ENCODE data around the gene ZSCAN23. TPM values are rescaled to one million over a fixed set of nuclear protein-coding genes. Genes with fewer than 3 reads are reported as not detected.

ZSCAN23 gene
- total RNA-seq, 6 donors from 2014 or later = 0.91 to 6.3 (median 1.6) TPM

GRCh38 chr6:28424163-28424562 is 19.1 kb downstream of the ZSCAN23 start:
- H3K36me3 ChIP-seq = peaks cover 0 to 8% (median 0%) of the 10 kb centered on the region in 4 donors
- no peak overlapping the region for H3K4me3 ChIP-seq
- H3K9me3 ChIP-seq = no peaks in the 10 kb centered on the region
- no peaks in the 10 kb centered on the region for H3K4me1 ChIP-seq
- DNase-seq (no peak), ATAC-seq (ENCODE audit: low FRiP score in 2 of 2) (no peak)
- no peak overlapping the region for H3K27ac ChIP-seq
- no peaks in the 10 kb centered on the region for H3K27me3 ChIP-seq
- TF ChIP-seq POLR2A (IDR thresholded peaks at IDR 0.05) (no peak), EP300 (IDR thresholded peaks at IDR 0.05) (no peak), CTCF (IDR thresholded peaks at IDR 0.05) (no peak), POLR2AphosphoS5 (IDR thresholded peaks at IDR 0.05) (no peak)

GRCh38 chr6:28423546-28423945 is 19.7 kb downstream of the ZSCAN23 start:
- ATAC-seq (ENCODE audit: low FRiP score in 2 of 2) = no peak
- Histone ChIP-seq H3K27me3 (no peaks in the 10 kb centered on the region), H3K27ac (no peak overlapping the region), H3K9me3 (no peaks in the 10 kb centered on the region), H3K36me3 (peaks cover 0 to 8% (median 0%) of the 10 kb centered on the region in 4 donors), H3K4me3 (no peak overlapping the region), H3K4me1 (no peaks in the 10 kb centered on the region)
- no peak for TF ChIP-seq POLR2AphosphoS5 (IDR thresholded peaks at IDR 0.05)
- TF ChIP-seq EP300 (IDR thresholded peaks at IDR 0.05) = no peak
- TF ChIP-seq POLR2A (IDR thresholded peaks at IDR 0.05) = no peak
- no peak for TF ChIP-seq CTCF (IDR thresholded peaks at IDR 0.05)
- no peak for DNase-seq
- WGBS, 2 donors = 92% methylated on average over 1 of the region's 1 CpG

GRCh38 chr6:28413681-28414080 is 29.6 kb downstream of the ZSCAN23 start:
- no peaks in the 10 kb centered on the region for H3K27me3 ChIP-seq
- DNase-seq (no peak), ATAC-seq (ENCODE audit: low FRiP score in 2 of 2) (no peak)
- no peaks in the 10 kb centered on the region for H3K36me3 ChIP-seq
- no peaks in the 10 kb centered on the region for H3K9me3 ChIP-seq
- H3K4me3 ChIP-seq = no peak overlapping the region
- TF ChIP-seq CTCF (IDR thresholded peaks at IDR 0.05) (no peak), EP300 (IDR thresholded peaks at IDR 0.05) (no peak), POLR2AphosphoS5 (IDR thresholded peaks at IDR 0.05) (no peak), POLR2A (IDR thresholded peaks at IDR 0.05) (no peak)
- H3K27ac ChIP-seq = no peak overlapping the region
- H3K4me1 ChIP-seq = no peaks in the 10 kb centered on the region

GRCh38 chr6:28410767-28411166 is 32.5 kb downstream of the ZSCAN23 start:
- Histone ChIP-seq H3K4me1 (no peaks in the 10 kb centered on the region), H3K9me3 (no peaks in the 10 kb centered on the region), H3K27me3 (no peaks in the 10 kb centered on the region), H3K27ac (no peak overlapping the region), H3K4me3 (no peak overlapping the region), H3K36me3 (no peaks in the 10 kb centered on the region)
- ATAC-seq (ENCODE audit: low FRiP score in 2 of 2) (no peak), DNase-seq (no peak)
- TF ChIP-seq POLR2A (IDR thresholded peaks at IDR 0.05) = no peak
- no peak for TF ChIP-seq POLR2AphosphoS5 (IDR thresholded peaks at IDR 0.05)
- TF ChIP-seq EP300 (IDR thresholded peaks at IDR 0.05) = no peak
- TF ChIP-seq CTCF (IDR thresholded peaks at IDR 0.05) = no peak
- WGBS, 2 donors = 94% methylated on average over 2 of the region's 2 CpGs

- Histone ChIP-seq H3K27me3 (no peaks in the 10 kb centered on the region), H3K4me1 (no peaks in the 10 kb centered on the region)
- DNase-seq = no peak
Observed at GRCh38 chr6:28408076-28408802, 35.1 kb downstream of the ZSCAN23 start.

More at GRCh38 chr6:28408076-28408802, 35.1 kb downstream of the ZSCAN23 start:
- TF ChIP-seq EP300 (IDR thresholded peaks at IDR 0.05) = no peak
- no peak for TF ChIP-seq POLR2A (IDR thresholded peaks at IDR 0.05)
- TF ChIP-seq POLR2AphosphoS5 (IDR thresholded peaks at IDR 0.05) = no peak
- no peak for TF ChIP-seq CTCF (IDR thresholded peaks at IDR 0.05)
- ATAC-seq (ENCODE audit: low FRiP score in 2 of 2) = no peak
- H3K27ac ChIP-seq = no peak overlapping the region
- H3K4me3 ChIP-seq = no peak overlapping the region
- H3K36me3 ChIP-seq = no peaks in the 10 kb centered on the region
- WGBS, 2 donors = 83 to 88% methylated on average over 5 of the region's 5 CpGs
- no peaks in the 10 kb centered on the region for H3K9me3 ChIP-seq

Measured in upper lobe of left lung (tissue), 6 donors.